ENCODE results near the gene LPAR3. TPM values are rescaled to one million over a fixed set of nuclear protein-coding genes. Genes with fewer than 3 reads are reported as not detected.

Gene LPAR3
- polyA plus RNA-seq, 2 of the 4 experiments (the other 2 are of a cell fraction) = 0.01 to 0.08 TPM

- ChIA-PET CTCF (no interaction called here), POLR2A (no interaction called here)
- no peak for ATAC-seq
- no peak for TF ChIP-seq NPAS2 (CRISPR knock-in tag; IDR thresholded peaks at IDR 0.05; ENCODE audit: borderline replicate concordance)
- TF ChIP-seq ATOH8 (CRISPR knock-in tag; IDR thresholded peaks at IDR 0.05; ENCODE audit: low read depth) = no peak
- TF ChIP-seq NR3C1 (IDR thresholded peaks at IDR 0.05) = no peak
- TF ChIP-seq RAD21 (conservative IDR thresholded peaks at IDR 0.05 in 1 of 2, IDR thresholded peaks at IDR 0.05 in 1 of 2) = no peak
- TF ChIP-seq RCOR1 (IDR thresholded peaks at IDR 0.05; ENCODE audit: low read depth, low read length) = no peak
- TF ChIP-seq, protein P1, sequence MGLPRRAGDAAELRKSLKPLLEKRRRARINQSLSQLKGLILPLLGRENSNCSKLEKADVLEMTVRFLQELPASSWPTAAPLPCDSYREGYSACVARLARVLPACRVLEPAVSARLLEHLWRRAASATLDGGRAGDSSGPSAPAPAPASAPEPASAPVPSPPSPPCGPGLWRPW (IDR thresholded peaks at IDR 0.05) = no peak
- no peak for TF ChIP-seq TFCP2L1 (CRISPR knock-in tag; IDR thresholded peaks at IDR 0.05)
- TF ChIP-seq JUNB (IDR thresholded peaks at IDR 0.05) = no peak
- no peak for TF ChIP-seq TP53 (CRISPR knock-in tag; IDR thresholded peaks at IDR 0.05)
- no peak for TF ChIP-seq HEYL (CRISPR knock-in tag; IDR thresholded peaks at IDR 0.05)
- no peak for TF ChIP-seq ZSCAN20 (CRISPR knock-in tag; IDR thresholded peaks at IDR 0.05)
- no peak for TF ChIP-seq EHF (CRISPR knock-in tag; IDR thresholded peaks at IDR 0.05)
- no peak for TF ChIP-seq RFX5 (IDR thresholded peaks at IDR 0.05)
- TF ChIP-seq PBX3 (IDR thresholded peaks at IDR 0.05) = no peak
- no peak for TF ChIP-seq CHD2 (IDR thresholded peaks at IDR 0.05; ENCODE audit: low read length, partially characterized antibody)
- Histone ChIP-seq H3K4me1 (peaks cover 4% of the 10 kb centered on the region; the same call in 1 of the 3 replicates), H3K27ac (no peak overlapping the region), H3K4me3 (no peak overlapping the region), H3K4me2 (no peak overlapping the region), H3K9me3 (no peaks in the 10 kb centered on the region)
- no peak for DNase-seq (ENCODE audit: low read depth in 1 of 2, low spot score in 1 of 2)
- WGBS (ENCODE audit: missing lambda C conversion rate) = 47% methylated on average over 7 of the region's 7 CpGs
- FAIRE-seq = no peak
Measured at GRCh38 chr1:84849357-84849975, 43.5 kb downstream of the LPAR3 start.

DNA sequence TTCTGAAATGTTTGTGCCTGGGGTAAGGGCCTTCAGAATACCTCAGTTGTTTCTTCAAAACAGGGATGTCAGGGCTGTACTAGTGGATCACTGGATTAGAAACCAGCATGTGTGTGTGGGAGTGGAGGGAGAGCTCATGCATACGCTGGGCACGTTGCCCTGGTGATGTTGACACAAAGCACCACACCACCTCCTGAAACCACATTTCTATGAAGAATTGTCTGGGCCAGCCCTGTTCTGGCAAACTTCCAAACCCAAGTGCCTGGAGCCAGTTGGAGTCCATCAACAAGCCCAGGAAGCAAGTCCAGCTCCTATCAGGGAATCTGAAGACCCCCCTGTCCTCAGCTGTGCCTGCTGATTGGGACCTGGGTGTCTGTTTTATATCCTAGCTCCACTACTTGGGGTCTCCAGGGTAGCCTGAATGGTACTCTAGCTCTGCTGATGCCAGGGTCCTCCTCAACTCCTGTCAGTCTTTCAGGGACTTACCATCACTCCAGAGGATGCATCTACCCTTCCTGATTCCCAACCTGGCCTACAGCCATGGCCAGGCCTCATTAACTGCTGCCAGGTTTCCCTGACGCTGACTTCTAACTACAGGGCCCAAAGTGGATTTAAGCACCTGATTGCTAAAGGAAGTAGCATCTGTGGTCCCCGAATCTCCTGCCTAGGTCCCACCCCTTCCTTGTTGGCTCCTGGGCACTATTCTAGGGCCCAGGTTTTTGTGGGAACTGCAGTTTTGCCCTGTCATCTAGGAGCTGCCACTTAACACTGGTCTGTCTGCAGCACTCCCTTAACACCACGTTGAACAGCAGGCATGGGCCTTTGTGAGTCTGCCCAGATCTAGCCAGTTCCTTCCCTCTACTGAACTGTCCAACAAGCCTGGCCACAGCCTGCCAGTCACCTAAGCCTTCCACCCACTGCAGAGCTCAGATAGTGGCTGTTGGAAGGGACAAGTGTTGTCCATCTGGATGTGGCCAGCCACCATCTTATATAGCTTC is 45.5 kb downstream of the LPAR3 start:
- Histone ChIP-seq H3K4me1 (peaks cover 4% of the 10 kb centered on the region; the same call in 1 of the 3 replicates), H3K4me3 (no peak overlapping the region), H3K4me2 (no peak overlapping the region), H3K27ac (no peak overlapping the region), H3K9me3 (no peaks in the 10 kb centered on the region)
- POLR2A ChIA-PET = no interaction called here
- TF ChIP-seq USF2 (IDR thresholded peaks at IDR 0.05) (no peak), ESRRA (IDR thresholded peaks at IDR 0.05; ENCODE audit: borderline replicate concordance, low read length) (no peak), TP53 (CRISPR knock-in tag; IDR thresholded peaks at IDR 0.05) (no peak), ATOH8 (CRISPR knock-in tag; IDR thresholded peaks at IDR 0.05; ENCODE audit: low read depth) (no peak), CBX8 (IDR thresholded peaks at IDR 0.05) (no peak), HOXB5 (CRISPR knock-in tag; IDR thresholded peaks at IDR 0.05) (no peak), RFX5 (IDR thresholded peaks at IDR 0.05) (no peak), JUN (IDR thresholded peaks at IDR 0.05) (no peak), CTCF (IDR thresholded peaks at IDR 0.05) (no peak), CBX2 (IDR thresholded peaks at IDR 0.05; ENCODE audit: borderline replicate concordance, low read depth) (no peak), MAZ (IDR thresholded peaks at IDR 0.05; ENCODE audit: borderline replicate concordance, low read depth, low read length) (no peak), ZNF302 (CRISPR knock-in tag; IDR thresholded peaks at IDR 0.05) (no peak)
- TF ChIP-seq, protein P2, sequence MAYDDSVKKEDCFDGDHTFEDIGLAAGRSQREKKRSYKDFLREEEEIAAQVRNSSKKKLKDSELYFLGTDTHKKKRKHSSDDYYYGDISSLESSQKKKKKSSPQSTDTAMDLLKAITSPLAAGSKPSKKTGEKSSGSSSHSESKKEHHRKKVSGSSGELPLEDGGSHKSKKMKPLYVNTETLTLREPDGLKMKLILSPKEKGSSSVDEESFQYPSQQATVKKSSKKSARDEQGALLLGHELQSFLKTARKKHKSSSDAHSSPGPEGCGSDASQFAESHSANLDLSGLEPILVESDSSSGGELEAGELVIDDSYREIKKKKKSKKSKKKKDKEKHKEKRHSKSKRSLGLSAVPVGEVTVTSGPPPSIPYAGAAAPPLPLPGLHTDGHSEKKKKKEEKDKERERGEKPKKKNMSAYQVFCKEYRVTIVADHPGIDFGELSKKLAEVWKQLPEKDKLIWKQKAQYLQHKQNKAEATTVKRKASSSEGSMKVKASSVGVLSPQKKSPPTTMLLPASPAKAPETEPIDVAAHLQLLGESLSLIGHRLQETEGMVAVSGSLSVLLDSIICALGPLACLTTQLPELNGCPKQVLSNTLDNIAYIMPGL (CRISPR knock-in tag; IDR thresholded peaks at IDR 0.05; ENCODE audit: borderline replicate concordance) = no peak
- DNase-seq (ENCODE audit: low read depth in 1 of 2, low spot score in 1 of 2) = peak in 1 of 2 experiments; percentile 48
- ATAC-seq = peak; percentile 50 to 64; a peak in 4 of 6 replicates
- no peak for FAIRE-seq
- CTCF ChIA-PET = no interaction called here
- WGBS (ENCODE audit: missing lambda C conversion rate) = 38% methylated on average over 5 of the region's 5 CpGs
